KMS-11 (cell line): ENCODE measurements around the gene BATF.

Experiments
- H2AFZ ChIP-seq: fragments of 200-600 bp; sonication (generic); 2 replicates; pipeline ENCODE4 v1.6.1; 2016; ENCODE audit warnings: antibody characterized with exemption, mixed run types, low read depth
- H3K27ac ChIP-seq: fragments of 200-600 bp; sonication (generic); 2 replicates; pipeline ENCODE4 v1.6.1; 2016; ENCODE audit warnings: mild to moderate bottlenecking, mixed run types
- H3K27me3 ChIP-seq: fragments of 200-600 bp; sonication (generic); 2 replicates; pipeline ENCODE4 v1.6.1; 2017; ENCODE audit warnings: mild to moderate bottlenecking, low read depth, mixed run types, moderate library complexity; ENCODE audit not compliant: insufficient read depth
- H3K36me3 ChIP-seq: fragments of 200-600 bp; sonication (generic); 2 replicates; pipeline ENCODE4 v1.6.1; 2017; ENCODE audit warnings: mild to moderate bottlenecking, mixed run types; ENCODE audit not compliant: insufficient read depth
- H3K4me1 ChIP-seq: fragments of 200-600 bp; sonication (generic); 2 replicates; pipeline ENCODE4 v1.6.1; 2016; ENCODE audit warnings: mild to moderate bottlenecking, low read depth, mixed run types; ENCODE audit not compliant: poor library complexity, severe bottlenecking
- H3K4me2 ChIP-seq: fragments of 200-600 bp; sonication (generic); 2 replicates; pipeline ENCODE4 v1.7.0; 2016; ENCODE audit warnings: mild to moderate bottlenecking, mixed run types
- H3K4me3 ChIP-seq: fragments of 200-600 bp; sonication (generic); IDR thresholded peaks from 2 replicates; pipeline ENCODE4 v1.6.1; 2017; ENCODE audit warnings: low read depth, low read length, mixed read lengths; ENCODE audit not compliant: insufficient read depth
- H3K79me2 ChIP-seq: fragments of 200-600 bp; sonication (generic); 2 replicates; pipeline ENCODE4 v1.6.1; 2016; ENCODE audit warnings: low read depth, mixed run types; ENCODE audit not compliant: insufficient read depth
- H3K9ac ChIP-seq: fragments of 200-600 bp; sonication (generic); 2 replicates; pipeline ENCODE4 v1.6.1; 2016; ENCODE audit warnings: mild to moderate bottlenecking, mixed run types
- H4K20me1 ChIP-seq: fragments of 200-600 bp; sonication (generic); 2 replicates; pipeline ENCODE4 v1.6.1; 2016; ENCODE audit warnings: mild to moderate bottlenecking, mixed run types; ENCODE audit not compliant: insufficient read depth
- CTCF ChIP-seq: fragments of 200-600 bp; sonication (generic); conservative IDR thresholded peaks from 2 replicates; pipeline ENCODE4 v1.6.1; 2017; ENCODE audit warnings: low read depth, mild to moderate bottlenecking, antibody characterized with exemption, low read length, moderate library complexity, mixed read lengths

Gene BATF

DNA sequence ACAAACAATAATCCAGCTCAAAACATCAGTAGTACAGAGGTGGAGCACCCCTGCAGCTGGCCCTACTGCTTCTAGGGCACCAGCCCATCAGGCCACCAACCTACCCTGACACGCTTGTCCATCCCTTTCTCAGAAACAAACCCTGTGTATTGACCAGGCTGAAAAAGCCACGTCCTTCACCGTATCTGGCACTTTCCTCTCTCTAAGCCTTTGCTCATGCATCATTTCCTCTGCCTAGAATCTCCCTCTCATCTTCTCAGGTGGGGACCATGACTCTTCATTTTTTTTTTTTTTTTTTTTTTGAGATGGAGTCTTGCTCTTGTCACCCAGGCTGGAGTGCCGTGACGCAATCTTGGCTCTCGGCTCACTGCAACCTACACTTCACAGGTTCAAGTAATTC, 30.9 kb downstream of the BATF start:
- no peak overlapping the region for H2AFZ ChIP-seq
- H3K4me3 ChIP-seq = no peak overlapping the region
- no peak overlapping the region for H3K9ac ChIP-seq
- H3K27ac ChIP-seq = no peak overlapping the region
- no peaks in the 10 kb centered on the region for H3K4me1 ChIP-seq
- no peaks in the 10 kb centered on the region for H4K20me1 ChIP-seq
- H3K27me3 ChIP-seq = no peaks in the 10 kb centered on the region
- TF ChIP-seq CTCF = no peak
- H3K36me3 ChIP-seq = no peaks in the 10 kb centered on the region
- no peak overlapping the region for H3K4me2 ChIP-seq
- H3K79me2 ChIP-seq = no peaks in the 10 kb centered on the region

DNA sequence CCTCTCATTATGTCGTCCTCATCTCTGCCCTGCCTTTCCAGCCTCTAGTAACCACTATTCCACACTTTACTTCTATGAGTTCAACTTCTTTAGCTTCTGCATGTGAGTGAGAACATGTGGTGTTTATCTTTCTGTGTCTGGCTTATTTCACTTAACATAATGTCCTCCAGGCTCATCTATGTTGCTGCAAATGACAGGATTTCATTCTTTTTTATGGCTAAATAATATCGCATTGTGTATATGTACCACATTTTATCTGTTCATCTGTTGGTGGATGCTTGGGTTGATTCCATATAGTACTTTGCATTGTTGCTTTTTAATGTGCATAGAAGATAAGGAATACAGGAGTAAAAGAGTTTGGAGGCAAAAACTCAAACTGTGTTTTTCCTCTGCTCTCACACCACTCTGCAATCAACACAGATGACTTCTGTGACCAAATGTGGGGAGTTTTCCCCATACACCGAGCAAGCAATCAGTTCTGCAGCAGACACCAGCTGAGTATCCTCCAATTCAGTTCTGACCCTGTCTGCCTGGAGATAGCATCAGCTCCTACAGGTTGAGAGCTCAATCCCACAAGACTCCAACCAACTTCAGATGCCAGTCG, 31.6 kb downstream of the BATF start:
- Histone ChIP-seq H3K36me3 (no peaks in the 10 kb centered on the region), H3K4me3 (no peak overlapping the region)

DNA sequence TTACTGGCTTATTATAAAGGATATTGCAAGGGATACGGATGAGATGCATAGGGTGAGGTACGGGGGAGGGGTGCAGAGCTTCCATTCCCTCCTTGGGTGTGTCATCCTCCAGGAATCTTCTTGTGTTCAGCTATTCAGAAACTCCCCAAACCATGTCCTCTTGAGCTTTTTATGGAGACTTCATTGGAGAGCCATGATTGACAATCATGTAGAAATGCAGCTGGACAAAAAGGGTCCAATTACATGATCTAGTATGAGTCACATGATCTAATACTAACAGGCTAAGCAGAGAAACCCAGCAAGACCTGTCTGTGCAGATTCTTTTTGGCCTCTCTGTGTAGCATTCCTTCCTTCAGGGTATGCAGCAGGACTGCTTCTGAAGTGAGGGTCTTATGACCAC, 32.2 kb downstream of the BATF start:
- no peaks in the 10 kb centered on the region for H3K79me2 ChIP-seq
- no peak overlapping the region for H3K4me2 ChIP-seq
- no peaks in the 10 kb centered on the region for H4K20me1 ChIP-seq
- no peaks in the 10 kb centered on the region for H3K36me3 ChIP-seq
- H3K27ac ChIP-seq = no peak overlapping the region
- H3K27me3 ChIP-seq = no peaks in the 10 kb centered on the region
- H3K4me3 ChIP-seq = no peak overlapping the region
- no peak for TF ChIP-seq CTCF
- peaks cover 6% of the 10 kb centered on the region for H3K4me1 ChIP-seq
- no peak overlapping the region for H3K9ac ChIP-seq
- H2AFZ ChIP-seq = no peak overlapping the region

More for the DNA sequence above, 31.6 kb downstream of the BATF start:
- H3K4me2 ChIP-seq = no peak overlapping the region
- H2AFZ ChIP-seq = no peak overlapping the region
- no peaks in the 10 kb centered on the region for H4K20me1 ChIP-seq
- TF ChIP-seq CTCF = no peak
- no peak overlapping the region for H3K27ac ChIP-seq
- H3K9ac ChIP-seq = no peak overlapping the region
- peaks cover 4% of the 10 kb centered on the region for H3K4me1 ChIP-seq
- H3K27me3 ChIP-seq = no peaks in the 10 kb centered on the region
- H3K79me2 ChIP-seq = no peaks in the 10 kb centered on the region

DNA sequence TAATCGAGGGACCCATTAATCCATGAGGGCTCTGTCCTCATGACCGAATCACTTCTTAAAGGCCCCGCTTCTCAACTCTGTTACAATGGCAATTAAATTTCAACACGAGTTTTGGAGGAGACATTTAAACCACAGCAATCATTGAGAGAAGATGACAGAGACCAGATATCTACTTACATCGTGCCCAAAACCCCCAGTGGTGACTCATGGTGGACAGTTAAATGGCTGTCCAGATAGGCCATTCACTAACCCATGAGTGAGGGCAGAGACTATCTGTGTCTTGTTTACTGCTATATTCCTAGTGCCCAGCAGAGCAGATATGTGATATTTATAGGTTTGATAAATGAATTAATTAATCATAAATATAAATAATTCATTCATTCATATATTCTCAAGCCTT, 36.2 kb downstream of the BATF start:
- Histone ChIP-seq H3K27me3 (no peaks in the 10 kb centered on the region), H3K9ac (no peak overlapping the region), H3K27ac (no peak overlapping the region), H3K4me1 (peaks cover 25% of the 10 kb centered on the region), H3K4me2 (no peak overlapping the region), H3K79me2 (no peaks in the 10 kb centered on the region), H3K4me3 (no peak overlapping the region), H4K20me1 (no peaks in the 10 kb centered on the region), H2AFZ (no peak overlapping the region), H3K36me3 (no peaks in the 10 kb centered on the region)
- no peak for TF ChIP-seq CTCF
